ENCODE results near the gene CFAP299.

GRCh38 chr4:80365928-80366327 lies 30.4 kb downstream of the CFAP299 start:
- TF ChIP-seq POLR2A (IDR thresholded peaks at IDR 0.05; ENCODE audit: low read depth, low read length) = no peak
- TF ChIP-seq POU2F2 (IDR thresholded peaks at IDR 0.05; ENCODE audit: low read depth, low read length) = no peak
- no peak for TF ChIP-seq TAF1 (IDR thresholded peaks at IDR 0.05; ENCODE audit: low read depth, low read length)
- no peak for TF ChIP-seq POLR2AphosphoS5 (IDR thresholded peaks at IDR 0.05; ENCODE audit: low read depth, low read length)

Data from GM12891 (cell line).